SIG-M5 treated with dmso at 0.1 percent for 504 hours (cell line): ENCODE results near the gene MEX3C.

Experiments used
- DNase-seq: peaks from one replicate; lab custom pipeline; 2025; ENCODE audit not compliant: unreplicated experiment; lab: John Stamatoyannopoulos, UW

Gene MEX3C

DNA sequence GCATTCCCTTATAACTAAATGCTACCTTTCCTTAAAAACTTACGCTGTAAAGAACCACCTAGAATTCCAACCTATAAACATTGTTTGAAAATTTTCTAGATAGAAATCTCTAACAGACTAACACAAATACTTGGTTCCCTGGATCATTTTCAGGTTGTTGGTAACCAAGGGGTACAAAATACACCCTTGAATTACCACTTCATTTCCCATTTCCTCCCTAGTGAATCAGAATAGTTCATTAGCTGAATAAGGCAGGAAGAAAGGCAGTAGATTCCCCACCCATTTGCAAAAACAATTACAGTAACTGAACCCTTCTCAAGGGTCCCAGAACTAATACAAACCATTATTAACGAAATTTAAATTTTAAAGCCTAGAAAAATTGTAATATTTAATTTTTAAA, 5.5 kb downstream of the MEX3C start:
- DNase-seq = no peak

DNA sequence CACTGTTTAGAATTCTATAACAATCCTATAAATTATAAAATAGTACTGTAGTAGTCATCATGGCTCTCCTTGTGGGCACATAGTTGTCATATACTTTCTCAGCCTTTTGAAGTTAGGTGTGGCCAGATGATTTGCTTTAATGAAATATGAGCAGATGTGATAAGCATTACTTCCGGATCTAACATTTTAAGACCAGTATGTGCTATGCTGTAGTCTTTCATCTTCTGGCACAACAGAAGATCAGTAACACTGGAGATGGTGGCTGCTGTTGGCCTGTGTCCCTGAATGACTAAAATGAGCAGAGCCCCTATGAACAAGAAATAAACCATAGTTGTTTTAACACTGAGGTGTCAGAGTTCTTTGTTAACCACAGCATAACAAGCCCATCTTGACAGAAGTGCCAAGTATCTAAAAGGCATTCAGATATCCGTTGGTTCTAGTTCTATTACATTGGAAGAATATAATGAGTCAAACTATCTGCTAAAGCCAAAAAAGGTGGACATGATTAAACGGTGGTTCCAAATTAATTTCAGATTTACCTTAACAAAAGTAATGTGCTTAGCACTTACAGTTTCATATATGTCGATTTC, 6.3 kb downstream of the MEX3C start:
- DNase-seq = no peak

DNA sequence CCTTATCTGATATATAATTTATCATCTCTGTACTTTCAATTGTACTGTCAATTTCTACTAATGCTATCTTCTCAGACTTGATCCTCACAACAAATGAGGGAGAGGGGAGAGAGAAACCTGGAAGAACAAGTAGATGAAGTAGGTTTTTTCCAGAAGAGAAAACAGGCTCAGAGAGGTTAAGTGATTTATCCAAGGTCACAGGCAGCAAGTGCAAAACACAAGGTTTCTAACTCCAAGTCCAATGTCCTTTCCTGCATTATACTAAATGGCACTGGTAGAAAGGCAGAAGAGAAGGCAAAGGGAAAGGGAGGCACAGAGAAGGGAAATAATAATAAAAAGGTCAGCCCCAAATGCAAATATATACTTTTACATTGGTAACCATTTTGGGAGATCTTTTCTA, 7.5 kb downstream of the MEX3C start:
- DNase-seq = no peak

DNA sequence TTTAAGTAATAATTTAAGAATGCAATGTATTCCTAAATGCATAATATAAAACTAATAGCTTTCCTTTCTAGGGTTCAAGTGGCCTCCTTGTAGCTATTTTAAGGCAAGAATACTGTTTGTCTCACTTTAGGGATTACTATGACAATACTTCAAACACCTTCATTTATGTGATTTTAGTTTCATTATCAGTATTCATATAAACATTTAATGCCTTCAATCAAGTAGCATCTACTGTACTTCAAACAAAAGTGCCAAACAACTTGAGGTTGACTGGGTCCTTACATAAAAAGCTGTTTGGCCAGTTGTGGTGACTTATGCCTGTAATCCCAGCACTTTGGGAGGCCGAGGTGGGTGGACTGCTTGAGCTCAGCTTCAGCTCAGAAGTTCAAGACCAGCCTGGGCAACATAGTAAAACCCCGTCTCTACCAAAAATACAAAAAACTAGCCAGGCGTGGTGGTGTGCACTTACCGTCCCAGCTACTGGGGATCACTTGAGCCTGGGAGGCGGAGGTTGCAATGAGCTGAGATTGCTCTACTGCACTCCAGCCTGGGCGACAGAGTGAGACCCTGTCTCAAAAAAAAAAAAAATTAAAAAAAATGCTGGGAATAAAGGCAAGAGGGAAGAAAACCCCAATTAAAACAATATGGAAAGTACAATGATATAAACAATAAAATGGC, 9.3 kb downstream of the MEX3C start:
- no peak for DNase-seq

DNA sequence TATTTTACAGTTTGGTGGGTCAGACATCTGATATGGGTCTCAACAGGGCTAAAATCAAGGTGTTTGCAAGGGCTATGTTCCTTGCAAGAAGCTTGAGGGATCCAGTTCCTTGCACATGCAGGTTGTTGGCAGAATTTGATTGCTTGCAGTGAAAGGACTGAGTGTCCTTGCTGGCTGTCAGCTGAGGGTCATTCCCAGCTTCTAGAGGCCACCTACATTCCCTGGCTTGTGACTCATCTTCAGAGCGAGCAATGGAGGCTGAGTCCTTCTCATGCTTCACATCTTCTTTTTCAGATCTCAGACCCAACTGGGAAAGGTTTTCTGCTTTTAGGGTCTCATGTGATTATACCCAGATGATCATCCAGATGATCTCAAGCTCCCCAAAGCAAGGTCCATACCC, 12.4 kb downstream of the MEX3C start:
- DNase-seq = no peak

DNA sequence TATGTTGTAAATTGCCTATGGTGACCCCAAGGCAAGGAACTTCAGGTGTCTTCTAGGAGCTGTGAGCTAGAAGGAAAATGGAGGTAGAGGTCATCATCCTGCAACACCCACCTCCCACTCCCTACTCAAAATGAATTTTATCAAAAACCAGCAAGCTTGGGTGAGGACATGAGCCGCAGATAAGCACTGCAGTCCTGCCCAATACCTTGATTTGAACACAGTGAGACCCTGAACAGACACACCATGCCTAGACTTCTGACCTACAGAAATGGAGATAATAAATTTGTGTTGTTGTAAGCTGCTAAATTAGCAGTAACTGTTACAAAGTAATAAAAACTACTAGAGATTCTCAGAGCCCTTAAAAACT, 13.4 kb downstream of the MEX3C start:
- DNase-seq = no peak

DNA sequence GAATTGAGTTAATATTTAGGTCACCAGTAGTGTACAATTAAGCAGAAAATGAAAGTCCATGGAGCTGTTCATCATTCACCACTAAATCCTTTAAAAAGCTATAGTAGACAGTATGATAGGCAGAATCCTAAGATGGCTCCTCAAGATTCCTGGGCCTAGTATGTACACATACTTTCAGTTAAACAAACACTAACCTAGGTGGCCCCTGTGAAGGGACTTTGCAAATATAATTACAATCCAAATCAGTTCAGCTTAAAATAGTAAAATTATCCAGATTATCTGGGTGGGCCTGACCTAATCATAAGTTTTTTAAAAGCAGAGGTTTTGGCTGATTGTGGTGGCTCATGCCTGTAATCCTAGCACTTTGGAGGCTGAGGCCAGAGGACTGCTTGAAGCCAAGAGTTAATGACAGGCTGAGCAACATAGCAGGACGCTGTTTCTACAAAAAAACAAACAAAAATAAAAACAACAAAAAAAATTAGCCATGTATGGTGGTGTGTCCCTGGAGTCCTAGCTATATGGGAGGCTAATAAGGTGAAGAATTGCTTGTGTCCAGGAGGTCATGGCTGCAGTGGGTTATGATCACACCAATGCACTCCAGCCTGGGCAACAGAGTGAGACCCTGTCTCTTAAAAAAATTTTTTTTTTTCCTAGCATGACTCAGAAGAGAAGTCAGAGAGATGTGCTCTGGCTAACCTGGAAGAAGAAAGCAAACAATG, 13.9 kb downstream of the MEX3C start:
- DNase-seq = no peak

DNA sequence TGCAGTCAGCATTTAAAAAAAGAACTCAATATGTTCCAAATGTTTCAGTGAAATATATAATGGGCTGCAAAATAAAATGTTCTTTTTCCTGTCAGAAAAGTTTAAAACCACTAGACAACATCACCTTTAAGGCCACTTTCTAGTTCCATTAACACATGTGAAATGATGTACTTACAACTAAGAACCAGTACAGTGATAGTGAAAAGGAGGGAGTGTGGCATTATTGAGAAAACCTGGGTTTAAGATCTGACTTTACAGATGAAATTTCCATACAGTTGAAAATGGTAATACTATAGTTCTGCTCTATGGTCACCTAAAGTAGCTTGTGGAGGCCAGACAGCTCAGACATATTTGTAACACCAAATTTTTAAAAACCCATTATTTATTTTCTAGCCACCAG, 14.7 kb downstream of the MEX3C start:
- no peak for DNase-seq

DNA sequence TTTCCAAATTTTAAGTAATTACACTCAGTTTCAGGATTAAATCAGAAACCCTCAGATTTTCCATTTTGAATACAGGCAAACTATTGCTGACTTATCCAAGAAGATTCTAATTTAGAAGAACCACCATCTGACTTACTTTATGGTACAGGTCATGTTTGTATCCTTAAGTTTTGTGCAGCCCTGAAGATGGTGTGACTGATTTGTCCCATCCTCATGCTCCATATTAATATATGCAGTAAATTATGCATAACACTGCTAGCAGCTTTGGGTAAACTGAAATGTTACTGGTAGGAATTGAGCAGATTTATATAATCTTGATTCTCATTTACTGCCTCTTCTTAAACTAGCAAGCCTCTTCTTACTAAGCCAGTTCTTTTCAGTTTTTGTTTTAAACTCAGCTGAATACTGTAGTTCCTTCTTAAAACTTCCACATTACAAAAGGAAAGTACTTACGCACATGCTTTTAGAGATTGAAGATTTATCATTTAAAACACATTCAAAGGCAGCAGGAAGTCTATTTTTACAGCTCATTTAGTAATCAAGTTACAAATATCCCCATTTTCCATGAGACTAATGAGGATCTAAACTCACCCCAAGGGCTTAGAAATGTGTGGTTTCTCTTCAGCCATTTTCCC, 25.7 kb downstream of the MEX3C start:
- DNase-seq = no peak

DNA sequence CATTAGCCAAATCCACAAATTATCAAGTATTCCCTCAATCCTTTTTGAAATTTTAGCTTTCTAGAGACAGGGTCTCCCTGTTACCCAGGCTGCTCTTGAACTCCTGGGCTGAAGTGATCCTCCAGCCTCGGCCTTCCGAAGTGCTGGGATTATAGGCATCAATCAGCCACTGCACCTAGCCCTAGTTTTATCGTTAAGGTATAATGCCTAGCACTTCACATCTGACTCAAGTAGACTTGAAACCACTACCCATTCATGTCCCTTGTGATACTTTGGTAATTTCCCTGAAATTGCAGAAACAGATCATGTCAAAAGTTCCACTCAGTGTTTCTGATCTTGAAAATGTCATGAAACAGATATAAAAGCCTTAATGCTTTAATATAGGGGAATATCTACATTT, 26.3 kb downstream of the MEX3C start:
- DNase-seq = no peak

DNA sequence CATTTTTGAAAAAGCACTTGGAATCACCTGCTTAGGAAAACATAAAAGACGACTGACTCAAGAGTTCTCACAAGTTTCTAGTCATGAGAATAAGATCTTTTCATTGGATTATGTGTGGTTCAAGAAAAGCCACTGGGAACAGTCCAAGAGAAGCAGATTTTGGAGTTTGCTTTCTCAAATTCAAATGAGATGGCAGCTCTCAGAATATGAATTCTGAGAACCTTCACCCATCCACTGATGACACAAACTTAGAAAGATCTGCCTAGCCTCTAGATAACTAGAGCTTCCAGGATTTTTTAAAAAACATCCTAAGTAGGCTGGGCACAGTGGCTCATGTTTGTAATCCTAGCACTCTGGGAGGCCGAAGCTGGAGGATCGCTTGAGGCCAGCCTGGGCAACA, 26.8 kb downstream of the MEX3C start:
- DNase-seq = no peak

DNA sequence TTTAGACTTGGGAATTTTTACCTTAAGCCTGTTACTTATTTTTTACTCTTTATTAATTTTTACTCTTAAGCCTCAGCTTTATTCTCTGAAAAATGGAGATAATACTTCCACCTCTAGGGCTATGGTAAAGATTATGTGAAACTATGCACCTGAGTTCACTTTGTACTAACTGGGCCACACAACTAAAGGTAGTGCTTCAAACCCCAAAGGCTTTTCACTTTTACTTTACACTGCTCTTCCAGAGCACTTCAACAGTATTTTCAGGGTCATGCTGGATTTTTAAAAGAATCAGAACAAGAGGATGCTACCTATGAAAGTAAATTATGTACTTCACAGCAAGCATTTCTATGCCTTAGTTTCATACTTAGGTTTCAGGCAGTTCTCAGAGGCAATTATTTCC, 27.8 kb downstream of the MEX3C start:
- DNase-seq = no peak

DNA sequence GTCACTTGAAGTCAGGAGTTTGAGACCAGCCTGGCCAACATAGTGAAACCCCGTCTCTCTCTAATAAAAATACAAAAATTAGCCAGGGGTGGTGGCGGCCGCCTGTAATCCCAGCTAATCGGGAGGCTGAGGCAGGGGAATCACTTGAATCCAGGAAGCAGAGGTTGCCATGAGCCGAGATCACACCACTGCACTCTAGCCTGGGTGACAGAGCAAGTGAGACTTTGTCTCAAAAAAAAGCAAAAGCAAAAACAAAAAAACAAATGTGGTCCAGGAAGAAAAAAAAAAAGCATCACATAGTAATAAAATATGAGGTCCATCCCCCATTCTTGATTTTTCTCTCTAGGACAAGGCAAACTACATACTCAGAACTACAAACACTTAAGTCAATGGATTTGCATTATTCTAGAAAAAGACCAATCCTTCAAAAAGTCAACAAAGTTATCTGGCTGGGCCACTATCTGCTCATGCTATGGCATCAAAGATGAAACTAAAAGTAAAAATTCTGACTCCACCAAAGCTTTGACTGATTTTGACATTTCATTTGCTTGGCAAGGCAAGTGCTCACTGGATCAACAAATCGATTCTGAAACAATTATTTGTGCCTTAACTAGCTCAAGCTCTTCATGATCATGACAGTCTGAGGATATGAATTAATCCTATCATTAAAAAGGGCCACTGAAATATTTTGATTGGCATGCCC, 28.4 kb downstream of the MEX3C start:
- DNase-seq = no peak

DNA sequence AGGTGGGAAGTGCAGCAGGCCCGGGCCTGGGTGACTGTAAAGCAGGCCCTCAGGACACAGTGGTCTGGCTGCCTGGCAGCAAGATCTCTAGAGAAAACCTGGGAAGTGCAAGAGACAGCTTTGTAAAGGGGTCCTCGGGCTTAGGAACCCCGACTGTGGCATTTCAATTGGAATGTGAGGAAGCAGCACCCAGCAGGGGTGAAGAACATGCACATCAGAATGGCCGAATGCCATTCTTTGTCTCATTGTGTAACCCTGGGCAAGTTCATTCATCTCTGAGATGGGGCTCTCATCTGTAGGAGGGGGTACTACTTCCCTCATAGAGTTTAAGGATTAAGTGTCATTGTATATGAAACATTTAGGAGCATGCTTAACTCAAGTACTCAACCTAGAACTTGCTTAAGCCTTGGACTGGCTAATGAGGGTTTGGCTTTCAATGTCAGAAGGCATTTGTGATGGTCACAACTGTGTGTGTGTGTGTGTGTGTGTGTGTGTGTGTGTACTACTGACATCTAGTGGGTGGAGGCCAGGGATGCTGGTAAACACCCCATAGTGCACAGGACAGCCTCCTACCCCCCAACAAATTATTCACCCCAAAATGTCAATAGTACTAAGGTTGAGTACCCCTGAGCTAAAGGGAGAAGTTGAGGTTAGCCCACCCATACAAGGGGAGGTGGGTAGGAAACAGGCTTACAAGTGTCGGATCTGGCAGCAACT, 29.3 kb downstream of the MEX3C start:
- DNase-seq = no peak

DNA sequence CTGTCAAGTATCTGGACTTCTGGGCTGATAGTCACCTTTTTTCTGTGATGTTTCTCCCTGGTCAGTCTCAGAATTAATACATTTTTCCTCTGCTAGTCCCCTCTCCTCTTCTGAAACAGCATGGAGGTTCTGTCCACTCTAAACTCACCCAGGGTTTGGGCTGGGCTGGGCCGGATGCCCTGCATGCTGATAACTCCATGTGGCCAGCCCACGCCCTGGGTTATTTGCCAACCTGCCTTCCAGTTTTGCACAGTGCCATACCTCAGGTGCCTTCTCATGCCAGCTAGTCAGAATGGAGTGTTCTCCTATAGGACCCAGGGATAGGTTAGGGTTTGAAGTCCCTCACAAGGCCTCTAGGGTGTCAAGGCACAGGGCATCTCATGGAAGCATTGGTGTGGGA, 32.2 kb downstream of the MEX3C start:
- no peak for DNase-seq

DNA sequence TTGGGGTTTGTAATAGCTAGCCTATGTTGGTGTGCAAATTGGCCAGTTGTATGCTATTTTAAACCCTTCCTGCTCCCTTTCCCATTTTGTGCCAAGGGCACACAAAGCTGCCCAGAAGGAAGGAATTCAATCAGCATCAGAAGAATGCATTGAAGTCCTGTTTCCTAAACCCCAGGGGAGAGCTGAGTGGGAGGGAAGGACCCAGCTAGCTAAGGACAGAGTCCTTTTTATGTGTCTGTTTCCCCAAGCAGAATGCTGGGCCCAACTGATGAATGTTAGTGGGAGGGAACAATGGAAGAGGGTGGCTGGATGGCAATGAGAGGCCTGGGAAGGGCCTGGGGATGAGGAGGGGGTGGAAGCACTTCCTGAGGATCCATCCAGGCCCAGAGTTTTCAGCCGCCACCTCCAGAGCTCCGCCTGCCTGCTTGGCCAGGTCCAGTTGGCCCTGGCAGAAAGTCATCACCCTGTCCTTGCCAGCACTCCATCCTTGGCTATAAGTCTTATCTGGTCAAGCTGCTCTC, 32.7 kb downstream of the MEX3C start:
- no peak for DNase-seq

DNA sequence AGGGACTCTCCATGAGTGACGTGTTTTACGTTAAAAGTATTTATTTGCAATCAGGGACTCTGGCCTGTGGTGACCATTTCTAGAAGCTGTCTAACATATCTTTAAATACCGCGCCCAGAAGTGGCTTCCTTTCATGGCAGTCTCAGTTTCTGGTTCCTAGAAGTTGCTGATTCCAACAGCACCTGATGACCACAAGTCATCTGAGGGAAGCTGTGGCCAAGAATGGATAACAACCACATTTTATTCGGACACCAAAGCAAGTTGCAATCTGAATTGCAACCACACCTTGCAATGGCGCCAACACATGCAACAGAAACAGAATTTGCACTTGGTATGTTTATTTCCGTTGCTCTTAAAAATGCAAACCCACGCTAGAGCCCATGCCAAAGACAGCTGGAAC, 33.1 kb downstream of the MEX3C start:
- no peak for DNase-seq

DNA sequence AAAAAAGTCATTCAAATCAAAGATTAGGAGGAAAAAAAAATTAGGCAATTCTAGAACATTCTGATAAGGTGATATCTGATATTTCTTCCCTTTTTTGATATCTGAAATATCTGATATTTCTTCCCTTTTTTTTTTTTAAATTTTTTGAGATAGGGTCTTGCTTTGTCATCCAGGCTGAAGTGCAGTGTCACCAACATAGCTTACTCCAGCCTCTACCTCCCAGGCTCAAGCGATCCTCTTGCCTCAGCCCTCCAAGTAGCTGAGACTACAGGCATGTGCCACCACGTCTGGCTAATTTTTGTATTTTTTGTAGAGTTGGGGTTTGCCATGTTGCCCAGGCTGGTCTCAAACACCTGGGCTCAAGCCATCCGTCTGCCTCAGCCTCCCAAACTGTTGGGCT, 33.9 kb downstream of the MEX3C start:
- DNase-seq = no peak

DNA sequence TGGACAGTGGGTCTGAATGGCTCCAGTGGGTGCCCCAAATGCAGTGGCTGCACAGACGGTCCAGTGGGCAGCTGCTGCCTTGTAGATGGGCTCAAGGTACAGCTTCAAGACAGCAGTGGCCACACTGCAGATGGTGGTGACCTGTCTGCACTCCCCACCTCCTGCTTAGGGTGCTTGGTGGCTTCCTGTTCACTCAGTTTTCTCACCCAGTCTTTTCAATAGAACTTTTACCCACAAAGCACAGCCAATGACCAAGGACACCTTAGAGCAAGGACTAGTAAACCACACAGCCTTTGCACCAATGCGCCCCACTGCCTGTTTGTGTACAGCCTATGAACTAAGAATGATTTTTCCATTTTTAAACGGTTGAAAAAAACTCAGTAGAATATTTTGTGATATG, 34.9 kb downstream of the MEX3C start:
- no peak for DNase-seq

DNA sequence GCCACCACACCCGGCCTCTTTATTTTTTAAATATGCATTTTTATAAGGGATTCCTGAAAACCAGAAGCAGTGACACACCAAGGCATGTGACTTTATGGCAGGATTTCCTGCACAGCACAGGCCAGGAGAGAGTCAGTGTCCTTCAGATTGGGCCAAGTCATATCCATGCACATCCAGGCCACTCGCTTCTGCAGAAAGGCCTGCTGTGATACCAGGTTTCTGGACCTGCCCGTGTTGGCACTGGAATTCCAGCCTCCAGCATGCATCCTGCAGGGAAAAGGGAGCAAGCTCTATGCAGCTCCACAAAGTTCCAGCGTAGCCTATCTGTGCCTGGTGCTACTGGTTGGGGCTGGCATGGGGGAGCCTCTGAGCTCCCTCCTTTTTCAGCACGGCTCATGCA, 36.8 kb downstream of the MEX3C start:
- DNase-seq = no peak

DNA sequence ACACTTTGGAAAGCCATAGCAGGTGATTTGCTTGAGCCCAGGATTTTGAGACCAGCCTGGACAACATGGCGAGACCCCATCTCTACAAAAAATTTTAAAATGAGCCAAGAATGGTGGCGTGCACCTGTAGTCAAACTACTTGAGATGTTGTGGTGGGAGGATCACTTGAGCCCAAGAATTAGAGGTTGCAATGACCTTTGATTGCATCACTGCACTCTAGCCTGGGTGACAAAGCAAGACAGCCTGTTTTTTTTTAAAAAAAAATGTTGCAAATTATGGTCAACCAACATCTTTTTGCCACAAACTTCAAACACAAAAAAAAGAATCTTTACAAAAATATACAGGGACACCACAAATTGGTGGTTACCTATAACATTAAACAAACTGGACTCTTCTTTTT, 40.3 kb downstream of the MEX3C start:
- no peak for DNase-seq
